AG04449 (cell line): ENCODE measurements around the gene CDR2L.

Source experiments
- CTCF ChIA-PET: fragments of 350-600 bp; formaldehyde crosslinking; extraction: SDS; loops from one replicate; lab custom pipeline; 2021; ENCODE audit warnings: antibody characterized with exemption; lab: Yijun Ruan, JAX
- POLR2A ChIA-PET: fragments of 400-600, 350-600 bp; formaldehyde crosslinking; extraction: SDS; loops from one replicate; lab custom pipeline; 2020; ENCODE audit warnings: antibody characterized with exemption, inconsistent platforms; lab: Yijun Ruan, JAX
- DNase-seq: peaks from one replicate; pipeline ENCODE4 v3.0.0-alpha.2; 2010; ENCODE audit warnings: low read depth, low spot score
- H3K4me3 ChIP-seq: 2 replicates; pipeline ENCODE4 v1.5.1; 2011; ENCODE audit warnings: low read depth, mild to moderate bottlenecking, control low read depth, low read length
- TF ChIP-seq, protein P1 (sequence below): IDR thresholded peaks from one replicate; pipeline ENCODE4 v1.5.1; 2011; ENCODE audit warnings: mild to moderate bottlenecking, moderate library complexity, low read length, control low read depth, inconsistent platforms; ENCODE audit not compliant: insufficient read depth; ENCODE audit errors: missing control alignments

Gene CDR2L

GRCh38 chr17:74951680-74952421, 35.6 kb upstream of the CDR2L start:
- POLR2A ChIA-PET: no interaction called here
- no peak for DNase-seq
- TF ChIP-seq, protein P1, sequence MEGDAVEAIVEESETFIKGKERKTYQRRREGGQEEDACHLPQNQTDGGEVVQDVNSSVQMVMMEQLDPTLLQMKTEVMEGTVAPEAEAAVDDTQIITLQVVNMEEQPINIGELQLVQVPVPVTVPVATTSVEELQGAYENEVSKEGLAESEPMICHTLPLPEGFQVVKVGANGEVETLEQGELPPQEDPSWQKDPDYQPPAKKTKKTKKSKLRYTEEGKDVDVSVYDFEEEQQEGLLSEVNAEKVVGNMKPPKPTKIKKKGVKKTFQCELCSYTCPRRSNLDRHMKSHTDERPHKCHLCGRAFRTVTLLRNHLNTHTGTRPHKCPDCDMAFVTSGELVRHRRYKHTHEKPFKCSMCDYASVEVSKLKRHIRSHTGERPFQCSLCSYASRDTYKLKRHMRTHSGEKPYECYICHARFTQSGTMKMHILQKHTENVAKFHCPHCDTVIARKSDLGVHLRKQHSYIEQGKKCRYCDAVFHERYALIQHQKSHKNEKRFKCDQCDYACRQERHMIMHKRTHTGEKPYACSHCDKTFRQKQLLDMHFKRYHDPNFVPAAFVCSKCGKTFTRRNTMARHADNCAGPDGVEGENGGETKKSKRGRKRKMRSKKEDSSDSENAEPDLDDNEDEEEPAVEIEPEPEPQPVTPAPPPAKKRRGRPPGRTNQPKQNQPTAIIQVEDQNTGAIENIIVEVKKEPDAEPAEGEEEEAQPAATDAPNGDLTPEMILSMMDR: no peak
- H3K4me3 ChIP-seq: no peak overlapping the region
- CTCF ChIA-PET: interaction anchor here (1.6 to 8.2 kb wide), 3 partner anchors 10 to 160 kb away, joined by 4 to 109 read pairs (median 61); partner anchors contain the start of genes OTOP2 and USH1G

DNA sequence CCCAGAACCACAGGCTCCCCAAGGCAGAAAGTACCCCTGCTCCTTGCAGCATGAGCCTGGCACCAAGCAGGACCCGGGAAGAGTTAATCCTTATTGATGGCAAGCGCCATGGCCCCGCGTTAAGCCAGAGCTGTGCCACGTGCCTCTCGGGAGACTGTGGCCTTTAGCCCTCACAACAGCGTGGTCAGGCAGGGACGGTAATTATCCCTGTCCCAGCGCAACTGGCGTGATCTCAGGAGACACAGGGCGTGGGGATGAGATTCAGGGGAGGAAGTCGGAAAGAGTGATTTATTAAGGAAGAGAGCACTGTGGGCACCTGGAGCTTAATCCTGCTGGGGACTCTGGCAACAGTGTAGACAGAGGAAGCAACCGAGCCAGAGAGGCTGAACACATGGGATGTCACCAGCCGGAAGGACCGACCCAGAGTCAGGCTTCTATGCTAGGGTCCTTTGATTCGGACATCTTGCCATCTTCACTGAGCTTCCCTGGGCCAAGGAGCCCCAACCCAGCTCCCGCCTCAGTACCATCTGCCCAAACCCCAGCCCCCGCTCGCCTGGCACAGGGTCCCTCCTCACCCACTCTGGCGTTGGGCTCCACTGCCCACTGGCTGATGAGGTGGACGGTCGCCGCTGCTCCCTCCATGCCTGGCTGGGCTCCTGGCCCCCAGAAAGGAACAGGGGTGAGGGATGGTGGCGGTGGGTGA, 34.9 kb upstream of the CDR2L start:
- TF ChIP-seq, protein P1: no peak
- no peak overlapping the region for H3K4me3 ChIP-seq
- CTCF ChIA-PET: interaction anchor here (1.6 to 8.2 kb wide), 3 partner anchors 9 to 161 kb away, joined by 4 to 109 read pairs (median 61); partner anchors contain the start of genes OTOP2 and USH1G
- DNase-seq: no peak
- POLR2A ChIA-PET: no interaction called here

GRCh38 chr17:74953134-74953687, 34.2 kb upstream of the CDR2L start:
- TF ChIP-seq, protein P1: no peak
- POLR2A ChIA-PET: no interaction called here
- H3K4me3 ChIP-seq: no peak overlapping the region
- DNase-seq: no peak
- CTCF ChIA-PET: interaction anchor here (1.6 to 8.2 kb wide), 3 partner anchors 8 to 162 kb away, joined by 4 to 109 read pairs (median 61); partner anchors contain the start of genes OTOP2 and USH1G

DNA sequence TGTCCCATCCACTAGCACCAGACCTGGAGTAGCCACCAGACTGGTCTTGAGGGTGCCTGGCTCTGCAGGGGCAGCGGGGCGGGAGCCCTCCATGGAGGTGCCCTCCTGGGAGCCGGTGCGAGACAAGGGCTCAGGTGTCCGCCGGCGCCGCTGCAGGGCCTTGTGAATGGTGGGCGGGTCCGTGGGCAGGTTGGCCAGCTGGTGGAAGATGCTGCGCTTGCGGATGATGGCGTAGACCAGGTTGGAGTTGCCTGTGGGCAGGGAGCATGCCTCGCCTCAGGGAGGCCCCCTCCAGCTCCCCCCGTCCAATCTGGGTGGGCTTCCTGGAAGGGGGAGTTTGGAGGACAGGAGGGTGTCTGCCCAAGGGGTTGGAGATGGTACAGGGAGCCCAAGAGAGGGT, 33.3 kb upstream of the CDR2L start:
- CTCF ChIA-PET: interaction anchor here (1.5 to 8.8 kb wide), 4 partner anchors 7 to 246 kb away, joined by 3 to 109 read pairs (median 82); partner anchors contain the start of genes OTOP2 and USH1G
- POLR2A ChIA-PET: no interaction called here
- no peak for DNase-seq
- no peak overlapping the region for H3K4me3 ChIP-seq
- TF ChIP-seq, protein P1: no peak

GRCh38 chr17:74954665-74955421, 32.6 kb upstream of the CDR2L start:
- ChIA-PET CTCF (interaction anchor here (0.8 to 9.5 kb wide), 5 partner anchors 10 to 245 kb away, joined by 3 to 181 read pairs (median 102); partner anchors contain the start of genes HID1, OTOP2 and USH1G), POLR2A (no interaction called here)
- no peak overlapping the region for H3K4me3 ChIP-seq
- TF ChIP-seq, protein P1: no peak
- no peak for DNase-seq
